ENCODE data around the gene EHBP1. TPM values are rescaled to one million over a fixed set of nuclear protein-coding genes. Genes with fewer than 3 reads are reported as not detected.

EHBP1 gene
- total RNA-seq, 6 experiments from 2014 or later, result 40.4 to 66.6 (median 46.3) TPM

DNA sequence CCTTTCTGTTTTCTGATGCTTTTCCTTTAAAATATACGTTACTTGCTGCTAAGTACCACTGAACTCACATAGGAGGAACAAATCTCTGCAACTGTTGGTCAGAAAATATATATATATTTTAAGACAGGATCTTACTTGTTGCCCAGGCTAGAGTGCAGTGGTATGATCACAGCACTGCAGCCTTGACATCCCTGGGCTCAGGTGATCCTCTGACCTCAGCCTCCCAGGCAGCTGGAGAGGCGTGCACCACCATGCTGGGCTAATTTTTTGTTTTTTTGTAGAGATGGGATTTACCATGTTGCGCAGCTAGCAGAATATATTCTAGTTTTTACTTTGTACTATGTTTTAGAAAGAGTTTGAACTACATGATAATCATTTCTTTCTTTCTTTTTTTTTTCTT, 51.5 kb downstream of the EHBP1 start:
- Histone ChIP-seq H3K27ac (no peak overlapping the region), H3K4me3 (no peak overlapping the region), H3K9me3 (no peaks in the 10 kb centered on the region), H3K36me3 (no peaks in the 10 kb centered on the region), H3K27me3 (no peaks in the 10 kb centered on the region), H3K4me1 (peaks cover 0 to 25% (median 0%) of the 10 kb centered on the region in 4 donors)
- ATAC-seq (no peak), DNase-seq (no peak)
- WGBS (ENCODE audit: insufficient coverage, low coverage, low lambda C conversion rate, missing lambda C conversion rate), result 100% methylated on average over 3 of the region's 3 CpGs
- intact Hi-C loops (cut with DNase I), result no loop called here
- TF ChIP-seq CTCF (IDR thresholded peaks at IDR 0.05) (no peak), POLR2A (IDR thresholded peaks at IDR 0.05) (no peak)

GRCh38 chr2:62760026-62760425, 54.5 kb downstream of the EHBP1 start:
- TF ChIP-seq CTCF (IDR thresholded peaks at IDR 0.05) (no peak), POLR2A (IDR thresholded peaks at IDR 0.05) (no peak)
- Histone ChIP-seq H3K4me3 (no peak overlapping the region), H3K36me3 (no peaks in the 10 kb centered on the region), H3K27me3 (no peaks in the 10 kb centered on the region), H3K27ac (no peak overlapping the region), H3K9me3 (no peaks in the 10 kb centered on the region), H3K4me1 (peaks cover 0 to 35% (median 2%) of the 10 kb centered on the region in 4 donors)
- DNase-seq (no peak), ATAC-seq (peak in 1 of 4 donors; percentile 9)
- intact Hi-C loops (cut with DNase I), result no loop called here
- WGBS (ENCODE audit: insufficient coverage, low coverage, low lambda C conversion rate, missing lambda C conversion rate), result 41% methylated on average over 2 of the region's 2 CpGs

GRCh38 chr2:62760555-62760954, 55.0 kb downstream of the EHBP1 start:
- ATAC-seq (peak in 2 of 4 donors; percentile 33 to 85), DNase-seq (no peak)
- H3K27me3 ChIP-seq, result no peaks in the 10 kb centered on the region
- intact Hi-C loops (cut with DNase I), result no loop called here
- TF ChIP-seq CTCF (IDR thresholded peaks at IDR 0.05), result no peak
- no peak for TF ChIP-seq POLR2A (IDR thresholded peaks at IDR 0.05)
- H3K36me3 ChIP-seq, result no peaks in the 10 kb centered on the region
- H3K4me3 ChIP-seq, result no peak overlapping the region
- WGBS (ENCODE audit: insufficient coverage, low coverage, low lambda C conversion rate, missing lambda C conversion rate), result 90% methylated on average over 2 of the region's 2 CpGs
- no peak overlapping the region for H3K27ac ChIP-seq
- no peaks in the 10 kb centered on the region for H3K9me3 ChIP-seq
- peaks cover 0 to 35% (median 2%) of the 10 kb centered on the region in 4 donors for H3K4me1 ChIP-seq

DNA sequence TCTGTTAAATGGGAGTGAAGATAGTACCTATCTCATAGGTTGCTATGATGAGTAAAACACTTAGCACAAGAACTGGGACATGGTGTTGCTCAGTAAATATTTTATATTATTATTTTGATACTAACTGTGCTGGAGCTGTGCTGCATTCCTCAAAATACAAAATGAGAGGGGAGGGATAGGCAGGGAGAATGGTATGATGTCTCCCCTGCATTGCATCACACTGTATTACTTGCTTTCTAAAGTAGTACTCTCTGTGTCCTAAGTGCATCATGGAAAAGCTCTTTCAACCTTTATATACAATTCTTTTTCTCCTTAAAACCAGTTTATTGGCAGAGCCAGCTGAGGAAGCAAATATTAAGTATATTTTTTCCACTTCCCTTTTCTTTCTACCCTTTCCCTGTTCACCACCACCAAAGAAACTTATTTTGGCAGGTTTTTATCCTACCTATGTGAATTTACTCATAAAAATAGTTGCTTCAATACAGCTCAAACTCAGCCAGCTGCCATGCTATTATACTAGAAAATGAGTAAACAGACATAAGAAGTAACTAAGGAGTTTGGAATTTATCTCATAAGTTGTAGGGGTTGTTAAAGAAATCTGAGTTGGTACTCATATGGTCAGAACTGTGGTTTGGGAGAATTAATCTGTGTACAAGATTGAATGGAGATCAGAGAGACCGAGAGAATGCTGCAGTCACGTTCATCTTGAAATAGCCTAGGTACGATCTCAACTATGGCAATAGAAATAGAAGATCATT, 60.3 kb downstream of the EHBP1 start:
- H3K9me3 ChIP-seq, result no peaks in the 10 kb centered on the region
- H3K4me3 ChIP-seq, result no peak overlapping the region
- no peaks in the 10 kb centered on the region for H3K27me3 ChIP-seq
- H3K4me1 ChIP-seq, result peaks cover 0 to 18% (median 2%) of the 10 kb centered on the region in 4 donors
- TF ChIP-seq POLR2A (IDR thresholded peaks at IDR 0.05) (no peak), CTCF (IDR thresholded peaks at IDR 0.05) (no peak)
- H3K36me3 ChIP-seq, result no peaks in the 10 kb centered on the region
- ATAC-seq, result peak in 1 of 4 donors; percentile 38
- H3K27ac ChIP-seq, result no peak overlapping the region
- 100% methylated on average over 3 of the region's 3 CpGs for WGBS (ENCODE audit: insufficient coverage, low coverage, low lambda C conversion rate, missing lambda C conversion rate)
- DNase-seq, result no peak
- intact Hi-C loops (cut with DNase I), result no loop called here
